HG03175 (cell line): ENCODE data around the gene CEBPE.
A peak's percentile ranks its signal among the peaks of the same experiment; 100 is the strongest.

ENCODE experiments used
- ATAC-seq: cut with Tn5 transposase; IDR thresholded peaks from one replicate; pipeline ENCODE4 v1.9.1; 2021; ENCODE audit warnings: mild to moderate bottlenecking, moderate library complexity; ENCODE audit not compliant: unreplicated experiment

Gene CEBPE

GRCh38 chr14:23085458-23085857 lies 33.6 kb downstream of the CEBPE start:
- no peak for ATAC-seq

GRCh38 chr14:23080474-23080873 lies 38.6 kb downstream of the CEBPE start:
- ATAC-seq, result no peak

GRCh38 chr14:23079716-23080115 lies 39.3 kb downstream of the CEBPE start:
- no peak for ATAC-seq

- ATAC-seq, result no peak
Observed at GRCh38 chr14:23078692-23079116, 40.4 kb downstream of the CEBPE start.

GRCh38 chr14:23077962-23078361 lies 41.1 kb downstream of the CEBPE start:
- no peak for ATAC-seq

GRCh38 chr14:23076785-23077408 lies 42.2 kb downstream of the CEBPE start:
- no peak for ATAC-seq

GRCh38 chr14:23074906-23075305 lies 44.1 kb downstream of the CEBPE start:
- no peak for ATAC-seq

- ATAC-seq, result no peak
Observed at GRCh38 chr14:23071921-23072539, 47.0 kb downstream of the CEBPE start.

- ATAC-seq, result peak; percentile 81
Observed at GRCh38 chr14:23071244-23071920, 47.7 kb downstream of the CEBPE start.

- ATAC-seq, result no peak
Observed at GRCh38 chr14:23070262-23071129, 48.6 kb downstream of the CEBPE start.

GRCh38 chr14:23069413-23069806 lies 49.6 kb downstream of the CEBPE start:
- no peak for ATAC-seq

- peak; percentile 75 for ATAC-seq
Observed at GRCh38 chr14:23068789-23069412, 50.2 kb downstream of the CEBPE start.

- ATAC-seq, result no peak
Observed at GRCh38 chr14:23067847-23068788, 50.9 kb downstream of the CEBPE start.
